GM12874 (cell line): ENCODE results near the gene AAGAB.

Experiments
- TF ChIP-seq, protein P1 (sequence below): IDR thresholded peaks from 2 replicates; pipeline ENCODE4 v1.5.1; 2011; ENCODE audit warnings: low read depth, mild to moderate bottlenecking, control low read depth, low read length, moderate library complexity; ENCODE audit not compliant: insufficient read depth

The AAGAB gene

DNA sequence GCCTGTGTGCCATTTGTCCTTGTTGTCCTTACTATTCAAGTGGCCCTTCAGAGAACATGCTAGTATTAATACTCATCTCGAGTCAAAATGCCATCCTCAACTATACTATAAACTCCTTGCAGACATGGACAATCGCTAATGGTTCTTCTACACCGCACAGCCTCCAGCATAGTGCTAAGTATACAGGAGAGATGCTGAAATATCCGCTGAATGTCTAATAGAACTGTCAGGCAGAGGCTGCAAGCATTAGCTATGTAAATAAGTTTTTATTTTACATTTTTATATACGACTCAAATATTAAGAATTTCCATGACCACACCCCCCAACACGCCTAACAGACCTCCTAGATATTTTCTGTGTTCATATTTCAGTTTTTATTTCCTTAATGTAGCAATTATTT, 39.4 kb downstream of the AAGAB start:
- TF ChIP-seq, protein P1, sequence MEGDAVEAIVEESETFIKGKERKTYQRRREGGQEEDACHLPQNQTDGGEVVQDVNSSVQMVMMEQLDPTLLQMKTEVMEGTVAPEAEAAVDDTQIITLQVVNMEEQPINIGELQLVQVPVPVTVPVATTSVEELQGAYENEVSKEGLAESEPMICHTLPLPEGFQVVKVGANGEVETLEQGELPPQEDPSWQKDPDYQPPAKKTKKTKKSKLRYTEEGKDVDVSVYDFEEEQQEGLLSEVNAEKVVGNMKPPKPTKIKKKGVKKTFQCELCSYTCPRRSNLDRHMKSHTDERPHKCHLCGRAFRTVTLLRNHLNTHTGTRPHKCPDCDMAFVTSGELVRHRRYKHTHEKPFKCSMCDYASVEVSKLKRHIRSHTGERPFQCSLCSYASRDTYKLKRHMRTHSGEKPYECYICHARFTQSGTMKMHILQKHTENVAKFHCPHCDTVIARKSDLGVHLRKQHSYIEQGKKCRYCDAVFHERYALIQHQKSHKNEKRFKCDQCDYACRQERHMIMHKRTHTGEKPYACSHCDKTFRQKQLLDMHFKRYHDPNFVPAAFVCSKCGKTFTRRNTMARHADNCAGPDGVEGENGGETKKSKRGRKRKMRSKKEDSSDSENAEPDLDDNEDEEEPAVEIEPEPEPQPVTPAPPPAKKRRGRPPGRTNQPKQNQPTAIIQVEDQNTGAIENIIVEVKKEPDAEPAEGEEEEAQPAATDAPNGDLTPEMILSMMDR: no peak

DNA sequence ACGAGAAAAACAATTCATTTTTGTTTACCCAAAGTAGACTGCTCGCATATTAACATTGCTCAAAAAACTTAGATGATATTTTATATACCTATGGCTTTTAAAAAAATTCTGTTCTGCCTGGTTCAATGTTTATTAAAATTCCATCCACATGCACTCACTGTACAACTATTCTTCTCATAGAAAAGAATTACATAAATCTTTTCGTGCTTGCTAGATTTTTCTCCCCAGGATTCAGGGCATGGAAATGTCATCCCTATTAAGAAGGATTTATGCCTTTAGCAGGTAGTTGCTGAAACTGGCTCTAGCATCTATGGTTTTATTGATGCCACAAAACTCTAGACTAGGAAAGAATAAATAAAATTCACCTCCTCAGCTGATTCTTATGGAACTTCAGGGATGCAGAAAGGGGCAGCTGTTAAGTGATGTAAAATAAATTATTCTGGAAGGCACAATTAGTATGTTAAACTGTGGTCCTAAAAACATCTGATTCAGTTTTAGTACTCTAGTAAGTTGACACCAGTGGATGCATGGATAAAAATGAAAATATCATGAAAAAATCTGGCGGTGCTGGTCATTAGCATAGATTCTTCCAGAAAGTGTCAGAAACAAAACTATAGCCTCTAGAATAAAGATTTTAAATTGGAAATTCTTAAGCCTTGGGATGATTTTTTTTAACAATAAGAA, 41.6 kb downstream of the AAGAB start:
- TF ChIP-seq, protein P1: no peak

DNA sequence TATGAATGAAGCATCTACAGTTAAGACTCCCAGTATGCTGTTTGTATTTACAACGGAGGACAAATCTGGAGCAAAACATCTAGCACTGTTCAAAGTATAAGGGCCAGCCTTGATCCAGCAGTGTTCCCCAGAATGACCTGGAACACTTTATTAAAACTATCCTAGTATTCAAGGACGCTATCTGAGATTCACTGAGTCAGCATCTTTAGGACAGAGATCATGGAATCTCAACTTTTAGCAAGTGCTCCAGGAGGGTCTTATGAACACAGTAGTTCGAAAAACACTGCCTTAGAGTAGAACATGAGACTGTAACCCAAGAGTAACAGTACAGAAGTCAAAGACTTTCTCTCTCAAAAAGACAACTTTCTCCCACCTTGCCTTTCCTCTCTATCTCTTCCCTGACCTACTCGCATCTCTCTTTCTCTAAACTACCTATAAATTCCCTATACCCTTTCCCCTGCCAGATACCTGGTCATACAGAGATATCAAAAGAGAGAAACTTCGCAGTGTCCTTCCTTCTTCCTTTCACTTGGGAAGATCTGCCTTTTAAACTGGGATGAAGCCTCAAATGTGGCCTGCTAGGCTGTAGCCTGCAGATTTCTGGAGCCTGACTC, 43.8 kb downstream of the AAGAB start:
- TF ChIP-seq, protein P1: no peak

DNA sequence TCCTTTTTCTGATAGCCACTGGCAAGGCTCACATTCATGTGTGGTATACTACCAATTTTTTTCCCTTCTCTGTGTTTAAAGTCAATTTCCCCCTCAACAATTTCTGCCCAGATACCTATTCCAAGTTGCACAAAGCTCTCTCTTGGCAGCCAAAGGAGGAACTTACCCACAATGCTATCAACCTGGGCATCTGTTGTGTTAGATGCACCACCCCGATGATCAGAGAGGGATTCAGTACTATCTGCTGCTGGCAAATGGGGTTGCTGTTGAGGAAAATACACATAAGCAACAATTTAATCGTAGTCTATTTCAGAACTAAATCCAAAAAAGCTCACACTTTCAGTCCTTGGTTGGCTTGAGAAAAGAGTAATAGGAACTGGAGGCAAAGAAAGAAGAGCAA, 46.1 kb downstream of the AAGAB start:
- TF ChIP-seq, protein P1: no peak

DNA sequence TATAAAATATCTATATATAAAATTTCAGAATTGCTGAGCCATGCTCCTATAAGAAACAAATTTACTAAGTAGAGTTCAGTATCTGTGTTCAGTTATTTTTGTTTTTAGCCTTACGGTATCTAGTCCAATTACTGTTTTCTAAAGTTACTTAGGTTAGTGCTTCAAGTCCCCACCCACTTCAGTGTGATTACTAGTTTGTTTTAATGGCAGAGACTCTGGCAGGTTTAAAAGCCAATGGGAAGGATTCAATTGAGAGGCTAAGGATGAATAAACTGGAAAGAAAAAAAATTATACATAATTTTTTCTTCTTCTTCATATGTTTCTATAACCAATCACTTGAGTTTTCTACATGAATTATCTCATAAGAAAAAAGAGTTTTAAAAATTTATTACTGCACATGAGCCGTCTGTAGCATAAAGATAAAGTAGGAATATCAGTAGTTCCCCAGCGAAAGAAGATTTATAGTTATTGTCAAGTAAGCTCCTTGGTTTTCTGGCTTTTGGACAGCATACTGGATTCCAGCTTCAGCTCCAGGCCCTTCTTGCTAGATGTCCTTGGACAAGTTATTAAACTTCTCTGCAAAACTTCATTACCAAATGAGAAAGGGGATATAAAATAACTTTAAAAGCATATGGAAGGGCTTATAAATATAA, 46.8 kb downstream of the AAGAB start:
- TF ChIP-seq, protein P1: no peak

DNA sequence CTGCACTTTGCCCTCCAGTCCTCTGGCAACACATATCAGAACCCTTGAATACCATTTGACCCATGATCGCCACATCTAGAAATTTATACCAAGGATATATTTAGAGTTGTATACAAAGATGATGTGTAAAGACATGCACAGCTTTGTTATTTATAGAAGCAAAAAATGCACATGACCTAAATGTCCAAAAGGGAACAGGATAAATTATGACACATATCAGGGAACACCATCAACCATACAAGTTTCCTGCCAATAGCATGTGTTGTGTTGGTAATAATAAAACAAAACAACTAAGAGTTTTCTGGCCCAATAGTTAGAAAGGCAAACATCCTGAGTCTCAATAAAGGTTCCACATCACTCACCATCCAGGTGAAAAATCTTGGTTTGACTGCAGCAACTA, 51.5 kb downstream of the AAGAB start:
- TF ChIP-seq, protein P1: no peak

DNA sequence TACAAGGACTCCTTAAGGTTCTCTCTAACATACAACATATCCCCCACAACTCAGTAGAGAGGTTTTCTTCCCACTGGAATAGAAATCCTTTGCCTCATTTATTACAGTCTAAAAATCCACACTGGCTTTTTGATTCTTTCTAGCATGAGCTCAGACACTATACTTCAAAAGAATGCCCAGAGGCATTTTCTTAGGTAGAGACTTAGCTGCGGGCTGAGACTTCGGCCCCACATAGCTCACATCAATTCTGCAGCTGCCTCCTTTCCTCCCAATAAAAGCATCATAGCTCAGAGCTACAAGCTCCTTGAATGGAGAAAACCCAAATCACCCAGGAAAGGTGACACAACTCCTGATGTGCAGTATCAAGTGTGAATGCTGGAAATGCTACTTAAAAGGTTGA, 52.4 kb downstream of the AAGAB start:
- TF ChIP-seq, protein P1: no peak
